Glutamatergic neuron (in vitro differentiated cells): Measurements from ENCODE around the gene SLIT3. TPM values are rescaled to one million over a fixed set of nuclear protein-coding genes. Genes with fewer than 3 reads are reported as not detected.
A peak's percentile ranks its signal among the peaks of the same experiment; 100 is the strongest.

ENCODE experiments used
- DNase-seq: peaks from one replicate; pipeline ENCODE4 v3.0.0; 2022
- H3K27ac Mint-ChIP-seq: one replicate; pipeline ENCODE4 v1.8.0; 2020; ENCODE audit warnings: mild to moderate bottlenecking, mixed read lengths, inconsistent platforms; ENCODE audit not compliant: unreplicated experiment
- H3K27me3 Mint-ChIP-seq: one replicate; pipeline ENCODE4 v1.8.0; 2020; ENCODE audit warnings: mild to moderate bottlenecking, moderate library complexity, mixed read lengths, inconsistent platforms; ENCODE audit not compliant: unreplicated experiment
- H3K36me3 Mint-ChIP-seq: one replicate; pipeline ENCODE4 v1.8.0; 2020; ENCODE audit warnings: mild to moderate bottlenecking, mixed read lengths, inconsistent platforms; ENCODE audit not compliant: unreplicated experiment
- H3K4me1 Mint-ChIP-seq: one replicate; pipeline ENCODE4 v1.8.0; 2020; ENCODE audit warnings: mild to moderate bottlenecking, low read depth, mixed read lengths, inconsistent platforms; ENCODE audit not compliant: unreplicated experiment
- H3K4me3 Mint-ChIP-seq: one replicate; pipeline ENCODE4 v1.8.0; 2020; ENCODE audit warnings: mild to moderate bottlenecking, mixed read lengths, inconsistent platforms; ENCODE audit not compliant: unreplicated experiment
- H3K9me3 Mint-ChIP-seq: one replicate; pipeline ENCODE4 v1.8.0; 2020; ENCODE audit warnings: mild to moderate bottlenecking, moderate library complexity, mixed read lengths, inconsistent platforms; ENCODE audit not compliant: unreplicated experiment
- CTCF ChIP-seq: fragments of 200-600 bp; sonication (generic); IDR thresholded peaks from one replicate; pipeline ENCODE4 v1.5.0; 2021; ENCODE audit not compliant: partially characterized antibody, unreplicated experiment
- total RNA-seq: library from RNA; stranded (reverse); fragmentation: NEBNext Ultra II Directional; extraction: Animal tissue kit (Norgen Biotek cat#: 25700); gene quantifications from one replicate; pipeline ENCODE4 v1.2.1, GENCODE V29; 2021; ENCODE audit not compliant: unreplicated experiment

The SLIT3 gene
- total RNA-seq, 1 donor from 2014 or later = 11.5 TPM

DNA sequence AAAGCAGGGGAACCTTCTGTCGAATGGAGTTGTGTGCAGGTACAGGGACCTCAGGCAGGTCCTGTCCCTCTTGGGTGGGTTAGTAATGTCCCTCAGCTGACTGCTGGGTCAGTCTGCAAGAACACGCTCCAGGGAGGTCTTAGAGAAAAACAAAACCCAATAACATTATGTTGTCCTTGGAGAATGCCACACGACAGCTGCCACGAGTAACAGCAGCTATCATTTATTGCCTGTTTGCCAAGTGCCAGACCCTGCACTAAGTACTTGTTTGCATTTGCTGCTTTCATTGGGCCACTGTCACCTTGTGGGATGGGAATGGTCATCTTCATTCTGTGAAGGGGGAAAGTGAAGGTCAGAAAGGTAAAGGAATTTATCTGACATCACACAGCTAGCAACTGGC, 310.3 kb downstream of the SLIT3 start:
- Mint-ChIP-seq H3K27ac (no peak overlapping the region), H3K4me3 (no peak overlapping the region), H3K9me3 (peaks cover 2% of the 10 kb centered on the region), H3K4me1 (peaks cover 7% of the 10 kb centered on the region), H3K27me3 (no peaks in the 10 kb centered on the region), H3K36me3 (no peaks in the 10 kb centered on the region)
- DNase-seq = no peak
- TF ChIP-seq CTCF = no peak

GRCh38 chr5:168989731-168990505, 311.0 kb downstream of the SLIT3 start:
- H3K4me1 Mint-ChIP-seq = peaks cover 7% of the 10 kb centered on the region
- no peaks in the 10 kb centered on the region for H3K9me3 Mint-ChIP-seq
- DNase-seq = no peak
- H3K36me3 Mint-ChIP-seq = no peaks in the 10 kb centered on the region
- H3K27ac Mint-ChIP-seq = no peak overlapping the region
- H3K27me3 Mint-ChIP-seq = peaks cover 2% of the 10 kb centered on the region
- TF ChIP-seq CTCF = no peak
- no peak overlapping the region for H3K4me3 Mint-ChIP-seq

GRCh38 chr5:168988699-168989098, 312.2 kb downstream of the SLIT3 start:
- no peaks in the 10 kb centered on the region for H3K36me3 Mint-ChIP-seq
- DNase-seq = no peak
- H3K4me1 Mint-ChIP-seq = peaks cover 7% of the 10 kb centered on the region
- H3K9me3 Mint-ChIP-seq = no peaks in the 10 kb centered on the region
- peaks cover 2% of the 10 kb centered on the region for H3K27me3 Mint-ChIP-seq
- TF ChIP-seq CTCF = no peak
- H3K4me3 Mint-ChIP-seq = no peak overlapping the region
- H3K27ac Mint-ChIP-seq = no peak overlapping the region

DNA sequence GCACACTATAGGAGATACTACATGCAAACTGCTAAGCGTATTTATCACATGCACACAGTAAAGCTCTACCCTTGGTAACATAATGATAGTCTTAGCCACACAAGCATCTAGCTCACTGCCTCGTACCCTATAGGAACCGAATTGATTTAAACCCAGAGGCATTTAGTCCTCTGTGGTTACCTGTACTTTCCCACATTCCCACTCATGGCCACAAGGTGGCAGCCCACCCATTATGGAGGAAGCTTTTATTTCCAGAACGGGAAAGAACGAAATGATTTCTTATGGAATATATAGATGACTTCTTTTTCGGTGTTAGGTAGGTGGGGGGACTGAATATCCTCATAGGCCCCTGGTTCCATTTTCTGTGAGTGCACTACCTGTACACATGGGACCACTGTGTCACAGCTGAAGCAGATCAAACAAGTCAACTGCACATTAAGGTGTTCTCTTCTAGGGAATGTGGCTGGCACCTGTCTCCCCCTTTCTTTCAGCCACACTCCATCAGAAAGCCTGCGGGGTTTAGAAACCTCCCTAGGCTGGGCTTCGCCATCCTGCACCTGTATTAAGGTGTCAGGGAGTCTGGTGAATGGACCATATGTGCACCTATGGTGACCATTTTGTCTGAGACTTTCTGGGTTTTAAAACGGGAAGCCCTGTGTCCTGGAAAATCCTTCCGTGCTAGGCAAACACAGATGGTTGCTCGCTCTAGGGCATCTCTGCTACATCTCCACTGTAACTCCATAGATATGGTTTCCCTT, 313.2 kb downstream of the SLIT3 start:
- Mint-ChIP-seq H3K36me3 (no peaks in the 10 kb centered on the region), H3K27ac (no peak overlapping the region), H3K4me3 (no peak overlapping the region), H3K4me1 (peaks cover 7% of the 10 kb centered on the region), H3K27me3 (peaks cover 2% of the 10 kb centered on the region), H3K9me3 (no peaks in the 10 kb centered on the region)
- peak; percentile 93 for TF ChIP-seq CTCF
- peak; percentile 88 for DNase-seq

DNA sequence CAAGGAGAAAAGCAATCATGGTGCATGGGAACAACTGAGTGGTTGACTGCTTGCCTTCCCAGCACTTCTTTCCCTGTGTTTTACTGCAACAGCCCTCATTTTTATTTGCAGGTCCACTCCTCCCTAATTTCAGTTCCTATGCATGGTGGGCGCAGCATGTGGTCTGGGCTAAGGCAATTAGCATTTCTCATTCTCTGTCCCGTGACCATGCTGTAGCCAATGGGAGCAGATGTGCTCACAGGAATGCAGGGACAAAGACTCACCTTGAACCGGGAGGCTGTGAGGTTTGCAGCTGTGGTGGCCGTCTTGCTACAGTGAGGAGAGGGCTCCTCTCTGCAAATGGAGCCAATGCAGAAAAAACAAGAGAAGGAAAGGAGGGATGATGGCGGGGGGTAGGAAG, 315.5 kb downstream of the SLIT3 start:
- Mint-ChIP-seq H3K27me3 (peaks cover 2% of the 10 kb centered on the region), H3K9me3 (no peaks in the 10 kb centered on the region), H3K4me3 (no peak overlapping the region), H3K27ac (no peak overlapping the region), H3K4me1 (peaks cover 4% of the 10 kb centered on the region), H3K36me3 (no peaks in the 10 kb centered on the region)
- TF ChIP-seq CTCF = no peak
- no peak for DNase-seq
